ENCODE results near the gene LRRC28. TPM values are rescaled to one million over a fixed set of nuclear protein-coding genes. Genes with fewer than 3 reads are reported as not detected.

The LRRC28 gene
- total and polyA plus RNA-seq, 4 donors: 14.5 to 27.5 (median 19.7) TPM

DNA sequence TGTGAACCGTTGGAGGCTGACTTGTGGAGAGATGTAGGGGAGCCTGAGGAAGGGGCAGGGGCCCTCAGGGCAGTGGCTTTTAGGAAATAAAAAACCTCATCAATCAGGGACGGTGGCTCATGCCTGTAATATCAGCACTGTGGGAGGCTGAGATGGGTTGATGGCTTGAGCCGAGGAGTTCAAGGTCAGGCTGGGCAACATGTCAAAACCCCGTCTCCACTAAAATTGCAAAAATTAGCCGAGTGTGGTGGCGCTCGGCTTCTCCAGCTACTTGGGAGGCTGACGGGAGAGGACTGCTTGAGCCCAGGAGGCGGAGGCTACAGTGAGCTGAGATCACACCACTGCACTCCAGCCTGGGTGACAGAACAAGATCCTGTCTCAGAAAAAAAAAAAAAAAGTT is 9.5 kb upstream of the LRRC28 start:
- DNase-seq (no peak), ATAC-seq (ENCODE audit: low FRiP score) (no peak)
- Histone ChIP-seq H3K4me3 (ENCODE audit: low read length in 2 of 2) (no peak overlapping the region), H3K9me3 (ENCODE audit: control insufficient read depth, low read length) (no peaks in the 10 kb centered on the region), H3K27me3 (ENCODE audit: control insufficient read depth in 1 of 2, insufficient read depth in 2 of 2, low read length in 1 of 2) (no peaks in the 10 kb centered on the region), H3K4me1 (ENCODE audit: control insufficient read depth in 1 of 2, insufficient read depth in 2 of 2, low read length in 2 of 2) (no peaks in the 10 kb centered on the region), H3K36me3 (ENCODE audit: control insufficient read depth in 1 of 2, insufficient read depth in 2 of 2, low read length in 1 of 2) (peaks cover 0 to 2% of the 10 kb centered on the region in 2 donors), H3K27ac (ENCODE audit: low read depth in 1 of 2, low read length in 2 of 2) (no peak overlapping the region)
- intact Hi-C loops (cut with DNase I): no loop called here
- WGBS, 2 donors: 88 to 91% methylated on average over 9 of the region's 9 CpGs

GRCh38 chr15:99244306-99244705 is 7.0 kb upstream of the LRRC28 start:
- Histone ChIP-seq H3K36me3 (ENCODE audit: control insufficient read depth in 1 of 2, insufficient read depth in 2 of 2, low read length in 1 of 2) (peaks cover 0 to 2% of the 10 kb centered on the region in 2 donors), H3K27me3 (ENCODE audit: control insufficient read depth in 1 of 2, insufficient read depth in 2 of 2, low read length in 1 of 2) (no peaks in the 10 kb centered on the region), H3K4me1 (ENCODE audit: control insufficient read depth in 1 of 2, insufficient read depth in 2 of 2, low read length in 2 of 2) (peaks cover 0 to 1% of the 10 kb centered on the region in 2 donors), H3K4me3 (ENCODE audit: low read length in 2 of 2) (no peak overlapping the region), H3K9me3 (ENCODE audit: control insufficient read depth, low read length) (no peaks in the 10 kb centered on the region), H3K27ac (ENCODE audit: low read depth in 1 of 2, low read length in 2 of 2) (no peak overlapping the region)
- DNase-seq (no peak), ATAC-seq (ENCODE audit: low FRiP score) (no peak)
- WGBS, 2 donors: 88 to 92% methylated on average over 4 of the region's 4 CpGs
- intact Hi-C loops (cut with DNase I): no loop called here

GRCh38 chr15:99247062-99247461 is 4.2 kb upstream of the LRRC28 start:
- WGBS, 2 donors: 76 to 78% methylated on average over 3 of the region's 3 CpGs
- no peak for DNase-seq
- intact Hi-C loops (cut with DNase I): no loop called here
- H3K4me1 ChIP-seq (ENCODE audit: control insufficient read depth in 1 of 2, insufficient read depth in 2 of 2, low read length in 2 of 2): peaks cover 0 to 1% of the 10 kb centered on the region in 2 donors
- H3K27ac ChIP-seq (ENCODE audit: low read depth in 1 of 2, low read length in 2 of 2): no peak overlapping the region
- no peak overlapping the region for H3K4me3 ChIP-seq (ENCODE audit: low read length in 2 of 2)
- H3K27me3 ChIP-seq (ENCODE audit: control insufficient read depth in 1 of 2, insufficient read depth in 2 of 2, low read length in 1 of 2): no peaks in the 10 kb centered on the region
- ATAC-seq (ENCODE audit: low FRiP score): no peak
- no peaks in the 10 kb centered on the region for H3K9me3 ChIP-seq (ENCODE audit: control insufficient read depth, low read length)
- H3K36me3 ChIP-seq (ENCODE audit: control insufficient read depth in 1 of 2, insufficient read depth in 2 of 2, low read length in 1 of 2): no peaks in the 10 kb centered on the region

- Histone ChIP-seq H3K4me1 (ENCODE audit: control insufficient read depth in 1 of 2, insufficient read depth in 2 of 2, low read length in 2 of 2) (peaks cover 0 to 1% of the 10 kb centered on the region in 2 donors), H3K36me3 (ENCODE audit: control insufficient read depth in 1 of 2, insufficient read depth in 2 of 2, low read length in 1 of 2) (no peaks in the 10 kb centered on the region), H3K4me3 (ENCODE audit: low read length in 2 of 2) (peak overlapping the region in 1 of 2 donors; percentile 99), H3K27me3 (ENCODE audit: control insufficient read depth in 1 of 2, insufficient read depth in 2 of 2, low read length in 1 of 2) (no peaks in the 10 kb centered on the region), H3K27ac (ENCODE audit: low read depth in 1 of 2, low read length in 2 of 2) (no peak overlapping the region), H3K9me3 (ENCODE audit: control insufficient read depth, low read length) (no peaks in the 10 kb centered on the region)
- DNase-seq (no peak), ATAC-seq (ENCODE audit: low FRiP score) (no peak)
- 63 to 66% methylated on average over 7 of the region's 7 CpGs for WGBS, 2 donors
- intact Hi-C loops (cut with DNase I): no loop called here
These were observed 3.1 kb upstream of the LRRC28 start for GRCh38 chr15:99248000-99248715.

DNA sequence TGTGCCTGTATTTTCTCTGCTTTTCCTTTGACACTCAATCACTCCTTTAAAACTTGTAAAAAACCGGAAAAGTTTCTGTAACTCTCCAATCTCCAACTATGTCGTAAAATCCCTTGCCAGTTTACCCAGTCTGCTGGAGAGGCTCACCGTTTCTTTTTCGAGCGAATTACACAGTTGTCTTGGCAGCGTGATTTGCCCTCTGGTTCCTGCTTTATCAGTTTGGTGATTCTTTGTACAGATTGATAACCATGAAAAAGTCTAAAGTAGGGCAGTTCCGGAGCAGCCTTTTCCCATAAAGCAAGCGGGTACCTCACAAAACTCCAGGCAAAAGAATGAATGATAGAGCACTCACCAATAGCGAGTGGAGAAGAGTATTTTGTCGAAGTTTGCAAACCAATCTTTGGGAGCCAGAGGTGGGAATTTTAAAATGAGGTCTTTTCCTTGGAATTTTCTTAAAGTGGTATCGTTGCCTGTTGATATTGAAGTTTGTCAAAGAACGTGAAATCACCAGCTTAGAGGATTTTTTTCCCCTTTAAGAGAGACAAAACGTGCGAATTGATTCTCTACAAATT is 1.9 kb upstream of the LRRC28 start, which contains the start of gene TTC23:
TSS of gene TTC23 (minus strand) at position 312 of the 572 bp plus-strand sequence. CDS start 20,869 bp downstream, outside the sequence.
- intact Hi-C loops (cut with DNase I): no loop called here
- Histone ChIP-seq H3K4me1 (ENCODE audit: control insufficient read depth in 1 of 2, insufficient read depth in 2 of 2, low read length in 2 of 2) (peaks cover 0 to 1% of the 10 kb centered on the region in 2 donors), H3K9me3 (ENCODE audit: control insufficient read depth, low read length) (no peaks in the 10 kb centered on the region), H3K27me3 (ENCODE audit: control insufficient read depth in 1 of 2, insufficient read depth in 2 of 2, low read length in 1 of 2) (no peaks in the 10 kb centered on the region), H3K27ac (ENCODE audit: low read depth in 1 of 2, low read length in 2 of 2) (peak within 1 kb of the TSS; percentile 14 to 88), H3K4me3 (ENCODE audit: low read length in 2 of 2) (peak within 1 kb of the TSS; percentile 99), H3K36me3 (ENCODE audit: control insufficient read depth in 1 of 2, insufficient read depth in 2 of 2, low read length in 1 of 2) (no peaks in the 10 kb centered on the region)
- DNase-seq (no peak), ATAC-seq (ENCODE audit: low FRiP score) (peak; percentile 80)
- WGBS, 2 donors: 1 to 2% methylated on average over 14 of the region's 14 CpGs

- no peaks in the 10 kb centered on the region for H3K27me3 ChIP-seq (ENCODE audit: control insufficient read depth in 1 of 2, insufficient read depth in 2 of 2, low read length in 1 of 2)
- ATAC-seq (ENCODE audit: low FRiP score) (no peak), DNase-seq (no peak)
- peak overlapping the region in 1 of 2 donors; percentile 99 for H3K4me3 ChIP-seq (ENCODE audit: low read length in 2 of 2)
- intact Hi-C loops (cut with DNase I): loop anchor here in 1 of 2 donors (5.0 kb wide), 1 partner anchor 73 kb away; no protein-coding TSS in a partner anchor
- no peak overlapping the region for H3K27ac ChIP-seq (ENCODE audit: low read depth in 1 of 2, low read length in 2 of 2)
- peaks cover 0 to 1% of the 10 kb centered on the region in 2 donors for H3K4me1 ChIP-seq (ENCODE audit: control insufficient read depth in 1 of 2, insufficient read depth in 2 of 2, low read length in 2 of 2)
- WGBS, 2 donors: 8 to 9% methylated on average over 4 of the region's 4 CpGs
- H3K9me3 ChIP-seq (ENCODE audit: control insufficient read depth, low read length): no peaks in the 10 kb centered on the region
- H3K36me3 ChIP-seq (ENCODE audit: control insufficient read depth in 1 of 2, insufficient read depth in 2 of 2, low read length in 1 of 2): no peaks in the 10 kb centered on the region
These were observed 1.3 kb upstream of the LRRC28 start for GRCh38 chr15:99250001-99250400.

- Histone ChIP-seq H3K27me3 (ENCODE audit: control insufficient read depth in 1 of 2, insufficient read depth in 2 of 2, low read length in 1 of 2) (no peaks in the 10 kb centered on the region), H3K27ac (ENCODE audit: low read depth in 1 of 2, low read length in 2 of 2) (peak overlapping the region; percentile 61 to 98), H3K9me3 (ENCODE audit: control insufficient read depth, low read length) (no peaks in the 10 kb centered on the region), H3K4me1 (ENCODE audit: control insufficient read depth in 1 of 2, insufficient read depth in 2 of 2, low read length in 2 of 2) (peaks cover 0 to 1% of the 10 kb centered on the region in 2 donors), H3K4me3 (ENCODE audit: low read length in 2 of 2) (peak overlapping the region; percentile 61 to 89), H3K36me3 (ENCODE audit: control insufficient read depth in 1 of 2, insufficient read depth in 2 of 2, low read length in 1 of 2) (no peaks in the 10 kb centered on the region)
- no peak for ATAC-seq (ENCODE audit: low FRiP score)
- intact Hi-C loops (cut with DNase I): loop anchor here in 1 of 2 donors (5.0 kb wide), 1 partner anchor 73 kb away; no protein-coding TSS in a partner anchor
- no peak for DNase-seq
- WGBS, 2 donors: 4 to 6% methylated on average over 7 of the region's 7 CpGs
These were observed 806 bp upstream of the LRRC28 start for GRCh38 chr15:99250494-99250856.

DNA sequence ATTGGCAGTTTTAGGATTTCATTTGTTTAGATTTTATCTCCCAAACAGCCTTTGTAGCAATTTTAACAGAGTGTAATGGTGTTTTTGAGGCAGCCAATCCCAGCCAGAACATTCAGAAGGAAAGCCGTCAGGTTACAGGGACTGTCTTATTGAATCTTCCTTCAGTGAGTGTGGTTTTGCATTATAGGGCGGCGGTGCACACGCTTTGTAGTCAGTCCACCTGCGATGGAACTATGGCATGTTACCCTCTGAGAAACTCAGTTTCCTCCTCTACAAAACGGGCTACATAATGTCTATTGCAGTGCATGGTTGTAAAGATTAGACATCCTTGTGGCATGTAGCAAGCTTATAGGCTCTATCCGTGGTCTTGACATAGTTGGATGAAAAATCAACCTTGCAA is 1.0 kb downstream of the LRRC28 start:
- 81% methylated on average over 7 of the region's 7 CpGs for WGBS, 2 donors
- no peak for DNase-seq
- Histone ChIP-seq H3K4me1 (ENCODE audit: control insufficient read depth in 1 of 2, insufficient read depth in 2 of 2, low read length in 2 of 2) (peaks cover 0 to 1% of the 10 kb centered on the region in 2 donors), H3K27me3 (ENCODE audit: control insufficient read depth in 1 of 2, insufficient read depth in 2 of 2, low read length in 1 of 2) (no peaks in the 10 kb centered on the region), H3K4me3 (ENCODE audit: low read length in 2 of 2) (peak overlapping the region in 1 of 2 donors; percentile 87), H3K27ac (ENCODE audit: low read depth in 1 of 2, low read length in 2 of 2) (no peak overlapping the region), H3K36me3 (ENCODE audit: control insufficient read depth in 1 of 2, insufficient read depth in 2 of 2, low read length in 1 of 2) (no peaks in the 10 kb centered on the region), H3K9me3 (ENCODE audit: control insufficient read depth, low read length) (no peaks in the 10 kb centered on the region)
- intact Hi-C loops (cut with DNase I): loop anchor here in 1 of 2 donors (5.0 kb wide), 1 partner anchor 75 kb away; no protein-coding TSS in a partner anchor
- ATAC-seq (ENCODE audit: low FRiP score): no peak

All from aorta (tissue), 5 donors.